ENCODE measurements around the gene ZBTB25.
"Not testable (repeated sequence)": the region's sequence is repeated elsewhere in the genome, so short reads cannot be mapped to it uniquely, and the experiment has no call there.

Gene ZBTB25, protein sequence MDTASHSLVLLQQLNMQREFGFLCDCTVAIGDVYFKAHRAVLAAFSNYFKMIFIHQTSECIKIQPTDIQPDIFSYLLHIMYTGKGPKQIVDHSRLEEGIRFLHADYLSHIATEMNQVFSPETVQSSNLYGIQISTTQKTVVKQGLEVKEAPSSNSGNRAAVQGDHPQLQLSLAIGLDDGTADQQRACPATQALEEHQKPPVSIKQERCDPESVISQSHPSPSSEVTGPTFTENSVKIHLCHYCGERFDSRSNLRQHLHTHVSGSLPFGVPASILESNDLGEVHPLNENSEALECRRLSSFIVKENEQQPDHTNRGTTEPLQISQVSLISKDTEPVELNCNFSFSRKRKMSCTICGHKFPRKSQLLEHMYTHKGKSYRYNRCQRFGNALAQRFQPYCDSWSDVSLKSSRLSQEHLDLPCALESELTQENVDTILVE

GRCh38 chr14:64503434-64504309, at the start of gene ZBTB25:
TSS of gene ZBTB25 (minus strand) at chr14:64503838. CDS start at chr14:64490533, 13,305 bp downstream.
- peak; percentile 90 for DNase-seq

GRCh38 chr14:64550621-64551333, 47.1 kb upstream of the ZBTB25 start:
- DNase-seq = no peak

- DNase-seq = peak; percentile 73
These were observed 46.4 kb upstream of the ZBTB25 start, which contains the start of gene PPP1R36 for GRCh38 chr14:64549791-64550620. TSS of gene PPP1R36 (plus strand) at chr14:64549961. CDS start at chr14:64549998, 37 bp downstream.

DNA sequence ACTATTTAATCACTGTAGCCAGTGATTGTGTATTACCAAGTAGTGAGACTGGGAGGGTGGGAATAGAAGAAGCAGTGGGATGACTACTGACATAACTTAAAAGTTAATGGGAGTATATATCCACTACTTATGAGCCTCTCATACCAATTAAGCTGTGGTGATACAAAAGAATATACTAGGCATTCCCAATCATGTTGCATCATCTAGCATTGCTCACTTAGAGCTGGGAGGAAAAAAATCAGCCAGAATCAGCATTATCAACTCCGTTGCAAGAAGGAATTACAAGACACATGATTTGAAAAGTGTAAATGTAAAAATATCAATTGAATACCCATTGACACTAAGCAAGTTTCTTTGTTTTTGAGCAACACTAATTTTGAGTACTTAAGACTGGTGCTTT, 45.4 kb upstream of the ZBTB25 start:
- DNase-seq = no peak

GRCh38 chr14:64544607-64545312, 41.1 kb upstream of the ZBTB25 start:
- DNase-seq = no peak

DNA sequence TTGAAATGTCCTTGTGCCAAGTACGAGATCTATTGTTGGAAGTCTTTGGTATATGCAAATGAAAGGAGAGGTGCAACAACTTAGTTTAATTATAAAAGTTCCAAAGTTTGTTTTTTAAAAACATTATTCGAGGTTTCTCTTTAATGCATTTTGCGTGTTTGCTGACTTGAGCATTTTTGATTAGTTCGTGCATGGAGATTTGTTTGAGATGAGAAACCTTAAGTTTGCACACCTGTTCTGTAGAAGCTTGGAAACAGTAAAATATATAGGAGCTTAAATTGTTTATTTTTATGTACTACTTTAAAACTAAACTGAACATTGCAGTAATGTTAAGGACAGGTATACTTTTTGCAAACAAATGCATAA, 39.2 kb upstream of the ZBTB25 start:
- no peak for DNase-seq

- no peak for DNase-seq
These were observed 38.6 kb upstream of the ZBTB25 start for GRCh38 chr14:64541972-64542835.

- no peak for DNase-seq
These were observed 37.8 kb upstream of the ZBTB25 start for GRCh38 chr14:64541261-64541971.

- DNase-seq = no peak
These were observed 36.9 kb upstream of the ZBTB25 start, which contains the start of gene HSPA2 for GRCh38 chr14:64540208-64541202. TSS of gene HSPA2 (plus strand) at chr14:64540741. CDS start at chr14:64540850, 109 bp downstream.

GRCh38 chr14:64536488-64537245, 33.0 kb upstream of the ZBTB25 start:
- DNase-seq = no peak

DNA sequence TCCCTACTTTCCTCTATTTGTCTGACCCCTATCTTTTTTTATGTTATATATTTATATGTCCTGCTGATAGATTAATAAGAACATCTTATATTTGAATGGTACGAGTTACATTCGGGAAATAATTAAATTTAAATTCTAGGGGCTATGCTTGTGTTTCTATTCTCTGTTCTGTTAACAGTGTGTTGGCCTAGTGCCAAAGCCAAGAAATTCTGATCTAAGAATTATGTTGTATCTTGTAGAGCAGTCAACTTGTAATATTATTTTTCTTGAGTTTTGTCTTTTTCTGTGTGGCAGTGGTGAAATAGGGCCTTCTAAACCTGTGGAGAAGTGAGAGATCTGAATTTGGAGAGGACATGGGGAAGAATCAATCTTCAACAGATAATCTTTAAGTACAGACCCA, 27.9 kb upstream of the ZBTB25 start:
- DNase-seq = no peak

DNA sequence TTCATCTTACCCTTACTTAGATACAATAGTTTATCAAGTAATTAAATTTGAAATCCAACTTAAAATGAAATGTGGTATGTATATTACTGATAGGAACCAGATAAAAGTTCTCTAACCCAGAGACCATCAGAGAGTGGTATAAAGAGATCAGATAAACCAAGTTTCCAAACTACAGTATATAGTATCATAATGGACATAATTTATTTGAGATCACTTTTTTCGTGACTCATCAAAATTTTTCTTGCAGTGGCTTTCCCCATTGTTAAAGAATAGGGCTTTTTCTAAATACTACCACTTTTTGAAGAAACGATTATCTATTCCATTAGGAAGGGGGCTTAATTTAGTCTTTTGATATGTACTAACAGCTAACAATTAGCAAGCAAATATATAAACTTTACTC, 21.7 kb upstream of the ZBTB25 start:
- no peak for DNase-seq

GRCh38 chr14:64522591-64523355, 19.1 kb upstream of the ZBTB25 start:
- DNase-seq = no peak

DNA sequence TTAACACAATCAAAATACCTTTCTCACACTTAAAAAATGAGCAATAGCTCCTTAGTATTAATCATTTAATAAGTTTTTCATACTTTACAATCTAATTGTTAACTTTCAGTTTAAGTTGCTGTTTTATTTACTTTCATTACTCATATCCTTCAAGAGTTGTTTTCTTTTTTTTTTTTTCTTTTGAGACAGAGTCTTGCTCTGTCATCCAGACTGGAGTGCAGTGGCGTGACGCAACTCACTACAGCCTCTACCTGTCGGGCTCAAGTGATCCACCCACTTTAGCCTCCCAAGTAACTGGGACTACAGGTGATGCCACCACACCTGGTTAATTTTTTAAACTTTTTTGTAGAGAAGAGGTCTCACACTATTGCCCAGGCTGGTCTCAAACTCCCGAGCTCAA, 17.1 kb upstream of the ZBTB25 start:
- no peak for DNase-seq

DNA sequence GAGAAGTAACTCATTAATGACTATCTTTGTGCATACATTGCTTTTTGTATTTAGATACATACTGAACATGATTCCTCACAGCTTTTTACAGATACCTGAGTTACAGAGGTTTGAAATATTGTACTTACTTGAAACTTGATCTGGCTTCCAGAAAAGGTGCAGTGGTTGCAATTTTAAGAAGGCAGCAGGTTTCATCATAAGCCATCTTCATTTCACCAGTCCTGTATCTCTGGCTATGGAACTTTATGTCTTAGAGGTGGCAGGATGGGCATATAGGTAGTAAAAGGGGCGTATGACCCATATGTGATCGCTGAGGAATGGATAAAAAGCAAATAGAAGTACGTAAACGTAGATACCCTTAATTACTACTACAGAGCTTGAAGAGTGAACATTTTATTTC, 14.6 kb upstream of the ZBTB25 start:
- DNase-seq = no peak

GRCh38 chr14:64517667-64518066, 14.0 kb upstream of the ZBTB25 start:
- not testable (repeated sequence) for DNase-seq

DNA sequence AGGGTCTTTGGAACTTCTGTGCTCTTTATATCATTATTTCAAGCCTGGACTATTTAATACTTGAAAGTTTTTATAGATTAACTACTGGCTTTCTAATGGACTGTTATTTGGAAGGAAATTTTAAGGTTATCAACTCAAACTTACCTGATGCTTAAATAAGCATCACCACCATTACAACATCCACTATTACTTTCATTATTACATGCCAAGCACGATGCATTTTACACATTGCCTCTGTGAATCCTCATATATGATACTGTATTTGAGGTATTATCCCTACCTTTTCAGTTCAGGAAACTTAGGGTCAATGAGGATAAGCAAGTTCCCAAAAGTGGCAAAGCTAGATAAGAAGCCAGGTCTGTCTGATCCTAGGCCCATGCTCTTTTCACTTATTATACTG, 13.3 kb upstream of the ZBTB25 start:
- no peak for DNase-seq
